Activated CD4-positive, CD25-positive, alpha-beta regulatory T cell (primary cell): Measurements from ENCODE around the gene TAF6.

Source experiments
- DNase-seq, 4 experiments: peaks; one replicate each; lab custom pipeline; 2025; lab: John Stamatoyannopoulos, UW

TAF6 gene

DNA sequence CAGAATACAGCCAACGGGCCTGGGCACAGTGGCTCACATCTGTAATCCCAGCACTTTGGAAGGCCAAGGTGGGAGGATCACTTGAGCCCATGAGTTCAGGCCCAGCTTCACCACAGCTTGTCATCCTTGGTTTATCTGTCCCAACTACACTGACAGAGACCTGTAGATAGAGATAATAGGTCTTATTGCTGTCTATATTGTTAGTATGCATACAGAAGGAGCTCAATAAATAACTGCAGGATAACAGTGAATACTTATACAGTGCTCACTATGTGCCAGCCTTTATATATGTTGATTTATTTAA, 1.5 kb upstream of the TAF6 start:
- no peak for DNase-seq

DNA sequence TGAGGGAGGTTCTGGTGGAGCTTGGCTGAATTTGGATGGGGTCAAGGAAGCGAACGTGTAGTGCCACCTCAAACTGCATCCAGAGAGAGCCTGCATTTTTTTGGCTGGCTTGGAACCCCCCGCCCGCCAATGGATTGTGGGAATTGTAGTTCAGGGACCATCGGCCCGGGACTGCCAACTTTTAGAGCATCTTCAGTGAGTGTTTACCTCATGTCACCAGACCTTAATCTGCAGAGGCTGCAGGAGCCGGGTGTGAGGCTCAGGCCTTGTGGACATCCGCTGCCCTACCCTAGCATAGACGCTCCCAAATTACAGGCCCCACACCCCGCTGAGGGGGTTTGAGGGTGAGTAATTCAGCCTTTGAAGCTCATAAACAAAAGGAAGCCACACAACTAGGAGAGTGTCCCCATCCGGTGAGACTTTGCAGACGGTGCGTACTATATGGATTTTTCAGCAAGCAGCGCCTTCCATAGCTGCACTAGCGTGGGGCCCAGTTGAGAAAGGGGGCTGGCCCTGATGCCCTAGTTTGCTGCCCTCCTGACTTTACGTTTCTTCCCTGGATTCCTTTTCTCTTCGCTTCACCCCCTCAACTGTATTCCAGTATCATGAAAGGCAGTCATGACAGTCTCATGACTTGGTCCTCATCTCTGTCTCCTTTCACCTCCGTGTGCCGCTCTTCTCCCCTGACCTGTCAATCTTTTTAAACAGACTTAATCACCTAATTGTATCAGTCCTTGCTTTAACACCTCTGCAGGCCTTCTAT, 993 bp upstream of the TAF6 start:
- peak; percentile 30 to 50 (median 44) for DNase-seq

DNA sequence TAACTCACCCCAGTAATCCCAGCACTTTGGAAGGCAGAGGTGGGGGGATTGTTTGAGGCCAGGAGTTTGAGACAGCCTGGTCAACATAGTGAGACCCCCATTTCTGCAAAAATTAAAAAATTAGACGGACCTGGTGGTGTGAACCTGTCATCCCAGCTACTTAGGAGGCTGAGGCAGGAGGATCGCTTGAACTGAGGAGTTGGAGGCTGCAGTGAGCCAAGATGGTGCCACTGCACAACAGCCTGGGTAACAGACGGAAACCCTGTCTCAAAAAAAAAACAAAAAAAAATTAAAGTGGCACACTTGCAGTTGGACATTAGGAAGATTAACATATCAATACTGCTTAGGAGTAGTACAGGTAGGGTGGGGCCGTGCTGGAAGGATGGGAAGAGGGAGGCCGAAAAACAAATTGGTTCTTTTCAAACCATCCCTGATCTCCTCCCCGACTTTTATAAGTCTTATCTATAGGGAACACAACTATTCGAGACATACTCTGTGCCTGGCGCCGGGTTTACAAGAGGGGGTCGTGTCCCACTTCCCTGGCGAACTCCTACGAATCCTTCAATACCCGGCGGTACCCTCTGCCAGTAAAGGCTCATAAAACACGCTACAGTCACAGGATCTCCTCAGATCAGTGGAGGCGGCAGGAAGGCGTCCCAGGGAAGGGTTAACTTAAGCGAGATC, 628 bp downstream of the TAF6 start:
- no peak for DNase-seq

DNA sequence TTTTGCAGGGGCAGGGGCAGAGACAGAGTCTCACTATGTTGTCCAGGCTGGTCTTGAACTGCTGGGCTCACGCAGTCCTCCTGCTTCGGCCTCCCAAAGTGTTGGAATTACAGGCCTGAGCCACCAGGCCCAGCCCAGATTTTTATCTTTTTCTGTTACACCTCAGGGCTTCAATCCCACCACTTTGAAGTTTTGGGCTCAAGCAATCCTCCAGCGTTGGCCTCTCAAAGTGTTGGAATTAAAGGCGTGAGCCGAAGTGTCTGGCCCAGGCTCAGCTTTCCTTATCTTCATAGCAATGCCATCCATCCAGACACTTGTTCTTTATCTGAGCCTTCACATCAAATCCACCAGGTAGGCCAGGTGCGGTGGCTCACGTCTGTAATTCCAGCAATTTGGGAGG, 4.1 kb downstream of the TAF6 start:
- no peak for DNase-seq

DNA sequence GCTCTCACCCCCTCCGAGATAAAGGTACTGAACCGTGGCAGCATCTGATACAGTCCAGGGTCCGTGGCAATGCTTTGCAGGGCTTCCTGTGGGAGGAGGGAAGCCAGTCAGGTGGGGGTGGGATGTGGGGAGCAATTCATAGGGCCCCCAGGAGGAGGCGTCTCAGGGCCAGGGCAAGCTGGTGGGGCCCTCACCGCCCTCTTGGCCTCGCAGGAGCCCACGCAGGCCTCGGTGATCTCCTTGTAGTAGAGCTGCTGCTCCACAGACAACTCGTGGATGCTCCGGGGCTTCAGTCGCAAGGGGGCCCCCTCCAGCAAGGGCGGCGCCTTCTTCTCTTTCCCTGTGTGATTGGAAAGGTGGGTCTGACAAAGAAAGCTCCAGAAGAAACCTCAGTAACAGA, 7.2 kb downstream of the TAF6 start:
- no peak for DNase-seq

DNA sequence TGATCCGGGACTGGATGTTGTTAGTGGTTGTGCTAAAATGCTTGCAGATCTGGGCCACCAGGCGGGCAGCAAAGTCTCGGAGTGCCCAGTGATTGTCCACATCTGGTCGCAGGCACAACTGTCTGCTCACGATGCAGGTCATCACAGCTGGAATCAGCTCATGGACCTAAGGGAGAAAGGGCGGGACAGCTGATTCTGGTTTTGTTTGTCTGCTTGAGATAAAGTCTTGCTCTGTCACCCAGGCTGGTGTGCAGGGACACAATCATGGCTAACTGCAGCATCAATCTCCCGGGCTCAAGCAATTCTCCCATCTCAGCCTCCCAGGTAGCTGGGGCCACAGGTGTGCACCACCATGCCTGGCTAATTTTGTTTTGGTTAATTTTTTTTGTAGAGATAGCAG, 8.0 kb downstream of the TAF6 start:
- no peak for DNase-seq

DNA sequence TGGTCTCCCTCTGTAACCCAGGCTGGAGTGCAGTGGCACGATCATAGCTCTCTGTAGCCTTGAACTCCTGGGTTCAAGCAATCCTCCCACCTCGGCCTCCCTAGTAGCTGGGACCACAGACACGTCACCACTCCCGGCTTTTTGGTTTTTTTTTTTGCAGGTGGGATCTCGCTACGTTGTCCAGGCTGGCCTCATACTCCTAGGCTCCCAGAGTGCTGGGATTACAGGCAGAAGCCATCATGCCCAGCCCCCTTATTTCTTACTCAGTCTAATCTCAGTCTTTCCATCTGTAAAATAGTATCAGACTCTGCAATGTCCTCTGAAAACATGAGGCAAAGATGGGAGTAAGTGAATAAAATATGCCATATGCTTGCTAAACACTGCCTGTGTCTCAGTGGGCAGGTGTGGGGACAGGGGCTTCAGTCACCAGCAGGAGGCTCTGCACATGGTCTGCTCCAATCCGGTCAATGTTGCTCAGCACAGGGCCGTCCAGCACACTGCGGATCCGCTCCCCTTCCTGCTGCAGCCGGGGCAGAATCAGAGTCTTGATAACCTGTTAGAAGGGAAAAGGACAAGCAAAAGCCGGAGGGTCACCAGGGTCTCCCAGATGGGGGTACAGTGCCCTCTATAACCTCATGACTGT, 9.5 kb downstream of the TAF6 start:
- DNase-seq: no peak

DNA sequence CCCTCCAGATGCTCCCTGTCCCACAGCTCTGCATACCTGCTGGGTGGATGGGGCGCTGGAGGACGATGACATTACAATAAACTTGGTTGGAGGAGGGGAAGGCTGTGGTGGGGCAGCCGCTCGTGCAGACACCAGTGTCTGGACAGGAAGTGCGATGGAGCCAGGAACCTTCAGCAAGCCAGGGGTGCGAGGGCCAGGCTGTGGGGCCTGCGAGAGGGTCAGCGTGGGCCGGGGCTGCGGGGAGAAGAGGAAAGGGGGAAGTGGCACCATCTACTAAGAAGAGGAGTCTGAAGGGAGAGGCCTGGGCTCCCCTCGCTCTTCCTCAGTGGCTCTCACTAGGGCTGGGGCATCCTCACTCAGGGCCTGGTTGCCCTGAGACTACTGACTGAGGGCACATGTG, 11.3 kb downstream of the TAF6 start:
- no peak for DNase-seq

DNA sequence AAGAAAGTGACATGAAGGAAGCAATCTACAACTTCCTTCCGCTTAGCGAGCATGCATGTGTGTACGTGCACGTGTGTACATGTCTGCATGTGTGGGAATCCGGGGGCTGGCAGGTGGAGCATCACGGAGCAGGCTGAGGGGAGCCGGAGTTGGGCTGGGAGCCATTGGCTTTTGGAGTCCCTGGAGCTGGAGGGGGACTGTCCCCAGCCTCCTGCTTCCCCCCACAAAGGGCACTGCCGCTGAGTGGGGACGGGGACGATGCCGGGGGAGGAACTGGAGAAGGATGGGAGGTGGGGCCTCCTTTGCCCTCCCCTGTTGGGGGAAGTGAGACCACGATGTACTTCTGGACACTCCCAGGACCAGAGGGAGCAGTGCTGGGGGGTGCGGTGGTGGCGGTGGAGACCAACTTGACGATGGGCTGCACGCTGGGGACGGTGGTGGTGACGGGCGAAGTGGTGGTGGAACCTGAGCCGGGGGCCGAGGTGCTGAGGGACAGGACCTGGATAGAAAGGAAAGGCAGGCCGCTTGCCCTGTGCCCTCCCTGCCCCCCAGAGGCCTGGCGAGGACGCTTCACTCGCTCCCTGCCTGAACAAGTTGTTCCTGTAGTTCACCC, 11.9 kb downstream of the TAF6 start:
- no peak for DNase-seq

DNA sequence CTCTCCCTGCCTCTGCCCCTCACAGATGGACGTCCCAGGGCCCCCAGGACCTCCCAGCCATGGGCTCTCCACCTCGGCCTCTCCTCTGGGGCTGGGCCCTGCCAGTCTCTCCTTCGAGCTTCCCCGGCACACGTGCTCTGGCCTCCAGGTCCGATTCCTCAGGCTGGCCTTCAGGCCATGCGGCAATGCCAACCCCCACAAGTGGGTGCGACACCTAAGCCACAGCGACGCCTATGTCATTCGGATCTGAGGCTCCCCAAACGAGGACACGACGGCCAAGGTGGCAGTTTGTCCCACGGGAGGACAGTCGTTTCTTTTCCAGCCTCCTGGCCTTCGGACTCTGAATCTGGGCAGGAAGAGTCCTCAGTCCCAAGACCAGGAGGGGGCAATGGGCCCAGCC, 12.5 kb downstream of the TAF6 start:
- DNase-seq: no peak

DNA sequence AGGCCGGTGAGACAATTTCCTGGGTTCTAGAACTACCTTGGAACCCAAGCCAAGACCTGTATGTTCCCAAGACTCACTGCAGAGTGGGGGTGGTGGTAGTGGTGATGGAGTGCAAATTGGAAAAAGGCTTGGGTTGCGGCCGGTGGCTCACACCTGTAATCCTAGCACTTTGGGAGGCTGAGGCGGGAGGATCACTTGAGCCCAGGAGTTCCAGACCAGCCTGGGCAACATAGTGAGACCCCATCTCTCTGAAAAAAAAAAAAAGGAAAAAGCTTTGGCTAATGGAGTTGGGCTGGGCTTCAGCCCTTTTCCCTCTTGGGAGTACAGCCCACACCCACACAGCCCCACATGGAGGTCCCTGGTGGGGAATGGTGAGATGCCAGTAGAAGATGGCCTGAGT, 13.6 kb downstream of the TAF6 start:
- DNase-seq: no peak

DNA sequence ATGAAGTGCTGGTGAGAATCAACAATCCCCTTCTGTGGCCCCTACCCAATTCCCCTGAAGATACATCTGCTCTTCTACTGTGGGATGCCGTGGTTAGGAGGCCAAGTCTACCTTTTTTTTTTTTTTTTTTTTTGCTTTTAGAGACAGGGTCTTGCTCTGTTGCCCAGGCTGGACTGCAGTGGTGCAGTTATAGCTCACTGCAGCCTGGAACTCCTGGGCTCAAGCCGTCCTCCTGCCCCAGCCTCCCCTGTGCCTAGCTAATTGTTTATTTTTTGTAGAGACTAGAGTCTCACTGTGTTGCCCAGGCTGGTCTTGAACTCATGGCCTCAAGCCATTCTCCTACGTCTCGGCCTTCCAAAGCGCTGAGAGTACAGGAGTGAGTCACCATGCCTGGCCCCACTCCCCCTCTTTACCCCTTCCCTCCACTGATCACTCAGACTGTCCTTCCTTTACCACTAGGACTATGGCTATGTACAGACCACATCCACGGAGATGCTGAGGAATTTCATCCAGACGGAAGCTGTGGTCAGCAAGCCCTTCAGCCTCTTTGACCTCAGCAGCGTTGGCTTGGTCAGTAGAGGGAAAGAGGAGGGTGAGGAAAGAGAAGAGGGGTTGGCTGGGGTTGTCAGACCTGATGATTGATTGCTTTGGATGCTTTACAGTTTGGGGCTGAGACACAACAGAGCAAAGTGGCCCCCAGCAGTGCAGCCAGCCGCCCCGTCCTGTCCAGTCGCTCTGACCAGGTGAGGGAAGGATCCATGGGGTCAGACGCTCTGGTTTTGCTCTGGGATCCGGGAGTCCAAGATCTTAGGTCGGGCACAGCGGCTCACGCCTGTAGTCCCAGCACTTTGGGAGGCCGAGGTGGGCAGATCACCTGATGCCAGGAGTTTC, 16.0 kb downstream of the TAF6 start:
- DNase-seq: no peak

DNA sequence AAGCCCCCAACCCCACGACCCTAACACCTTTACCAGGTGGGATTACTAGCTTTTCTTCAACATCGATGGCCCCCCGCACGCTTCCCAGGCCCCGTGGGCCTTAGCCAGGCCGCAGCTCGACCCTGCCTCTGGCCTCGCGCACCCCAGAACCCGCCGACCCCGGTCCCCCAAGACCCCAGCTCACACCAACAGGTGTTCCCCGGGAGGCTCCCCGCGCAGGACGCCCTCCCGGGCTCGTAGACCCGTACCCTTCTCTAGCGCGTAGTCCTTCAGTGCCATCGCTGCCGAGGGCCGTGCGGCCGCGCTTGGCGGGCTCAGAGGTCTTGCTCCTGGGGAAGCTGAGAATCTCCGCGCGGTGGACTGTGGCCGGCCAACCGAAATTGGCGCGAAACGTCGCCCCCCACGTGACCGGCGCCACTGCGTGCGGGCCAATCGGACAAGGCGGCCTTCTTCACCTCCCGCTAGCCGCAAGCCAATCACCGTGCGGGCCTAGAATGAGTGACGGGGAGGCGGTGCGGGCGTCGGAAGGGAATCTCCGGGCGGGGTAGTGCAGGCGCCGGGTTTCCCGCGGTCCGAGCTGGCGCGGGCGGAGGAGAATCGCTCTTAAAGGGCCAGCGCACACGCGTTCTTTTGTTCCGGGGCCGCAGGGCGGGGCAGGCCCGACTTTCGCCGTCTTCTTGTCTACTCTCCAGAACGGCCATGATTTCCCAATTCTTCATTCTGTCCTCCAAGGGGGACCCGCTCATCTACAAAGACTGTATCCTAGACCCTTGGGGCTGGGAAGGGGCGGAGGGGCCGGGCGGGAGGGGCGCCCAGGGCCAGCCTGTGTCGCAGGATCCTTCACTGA, 17.9 kb downstream of the TAF6 start, which contains the start of the genes AP4M1 and MCM7:
AP4M1 (plus strand) TSS at position 628 of the 847 bp plus-strand sequence; CDS start at position 700, 72 bp downstream.
MCM7 (minus strand) TSS at position 382 of the 847 bp plus-strand sequence; CDS start at position 279, 103 bp downstream.
- DNase-seq: peak; percentile 89 to 92 (median 90)

DNA sequence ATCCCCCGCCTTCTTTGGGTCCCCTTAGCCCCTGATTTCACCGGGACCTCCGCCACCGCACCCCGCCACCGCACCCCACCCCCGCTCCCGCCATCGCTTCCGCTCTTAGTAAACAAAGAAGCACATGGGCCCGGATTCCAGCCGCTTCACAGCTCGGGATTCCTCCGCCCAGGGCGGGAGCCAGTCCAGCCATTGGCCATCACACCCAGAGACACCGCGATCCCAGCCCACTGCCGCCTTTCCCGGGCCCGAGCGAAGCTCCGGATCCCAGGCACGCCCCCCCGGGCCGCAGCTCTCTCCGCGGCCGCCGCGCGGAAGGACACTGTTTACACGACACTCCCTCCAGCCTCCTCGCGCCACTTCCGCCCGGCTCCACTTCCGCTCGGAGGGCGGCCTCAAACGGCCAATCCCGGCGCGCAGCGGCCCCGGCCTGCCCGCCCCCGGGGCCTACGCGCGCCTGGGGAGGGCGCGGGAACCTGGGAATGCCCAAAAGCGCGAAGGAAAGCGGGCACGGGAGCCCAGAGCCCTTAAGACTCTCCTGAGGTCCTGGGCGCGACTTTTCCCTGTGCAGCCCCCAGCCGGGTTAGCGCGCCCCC, 18.6 kb downstream of the TAF6 start:
- peak; percentile 75 to 84 (median 80) for DNase-seq

DNA sequence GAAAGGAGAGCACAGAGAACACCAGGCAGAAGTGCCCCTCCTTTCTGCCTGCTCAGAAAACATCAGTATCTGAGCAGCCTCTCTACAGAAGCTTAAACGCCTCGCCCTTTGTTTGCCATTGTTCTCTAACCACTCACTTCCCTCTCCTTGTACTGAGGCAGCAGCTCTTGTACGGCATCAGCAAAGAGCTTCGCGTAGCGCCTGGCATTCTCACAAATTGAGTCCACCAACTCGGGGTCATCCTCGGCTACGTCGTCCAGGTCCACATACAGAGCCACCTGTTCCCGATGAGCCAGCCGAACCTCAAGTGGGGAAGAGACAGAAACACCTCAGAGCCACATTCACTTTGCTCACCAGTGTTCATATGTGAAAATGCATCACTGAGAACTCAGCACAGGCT, 19.7 kb downstream of the TAF6 start:
- DNase-seq: no peak

DNA sequence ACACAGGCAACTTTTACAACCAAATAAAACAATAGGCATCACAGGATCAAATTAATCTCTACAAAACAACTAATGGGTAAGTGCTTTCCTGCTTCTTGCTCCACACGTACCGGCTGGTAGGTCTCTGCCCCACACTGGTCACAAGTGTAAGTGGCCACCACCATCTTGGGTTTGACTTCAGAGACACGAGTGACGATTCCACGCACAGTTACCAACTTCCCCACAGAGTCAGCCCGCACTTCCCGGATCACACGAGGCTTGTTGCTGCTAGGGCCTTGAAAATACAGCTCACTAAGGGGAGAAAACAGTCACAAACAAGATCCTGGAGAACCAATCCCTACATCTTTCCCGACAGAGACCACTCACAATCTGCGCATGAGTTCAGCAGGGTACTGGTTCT, 20.2 kb downstream of the TAF6 start:
- no peak for DNase-seq

DNA sequence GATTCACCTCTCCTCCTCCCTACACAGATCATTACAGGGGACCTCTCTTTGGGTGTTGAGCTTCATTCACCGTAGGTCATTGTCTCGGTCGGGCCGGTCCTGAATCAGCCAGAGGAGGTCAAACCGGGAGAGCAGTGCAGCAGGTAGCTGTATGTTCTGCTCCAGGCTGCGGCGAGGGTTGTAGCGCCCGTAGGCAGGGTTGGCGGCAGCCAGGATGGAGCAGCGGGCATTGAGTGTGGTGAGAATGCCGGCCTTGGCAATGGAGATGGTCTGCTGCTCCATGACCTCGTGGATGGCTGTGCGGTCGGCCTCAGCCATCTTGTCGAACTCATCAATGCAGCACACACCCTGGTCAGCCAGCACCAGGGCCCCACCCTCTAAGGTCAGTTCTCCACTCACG, 23.5 kb downstream of the TAF6 start:
- no peak for DNase-seq

DNA sequence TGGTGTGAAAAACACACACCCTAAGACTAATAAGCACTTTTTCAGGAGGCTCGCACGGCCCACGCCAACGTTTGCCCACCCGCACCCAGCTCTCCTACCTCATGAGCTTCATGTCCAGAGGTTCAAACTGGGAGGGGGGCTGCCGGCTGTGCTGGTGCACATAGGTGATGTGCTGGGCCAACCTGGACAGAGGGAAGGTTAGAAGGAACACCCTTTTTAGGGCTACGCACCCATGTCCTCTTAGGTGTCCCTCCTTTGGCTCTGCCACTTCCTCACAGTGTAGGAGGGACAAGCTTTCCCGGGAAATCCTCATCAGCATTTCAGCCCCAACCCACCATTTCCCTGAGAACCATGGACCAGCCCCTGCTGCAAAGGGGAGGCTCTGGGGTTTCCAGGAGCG, 23.9 kb downstream of the TAF6 start:
- no peak for DNase-seq

DNA sequence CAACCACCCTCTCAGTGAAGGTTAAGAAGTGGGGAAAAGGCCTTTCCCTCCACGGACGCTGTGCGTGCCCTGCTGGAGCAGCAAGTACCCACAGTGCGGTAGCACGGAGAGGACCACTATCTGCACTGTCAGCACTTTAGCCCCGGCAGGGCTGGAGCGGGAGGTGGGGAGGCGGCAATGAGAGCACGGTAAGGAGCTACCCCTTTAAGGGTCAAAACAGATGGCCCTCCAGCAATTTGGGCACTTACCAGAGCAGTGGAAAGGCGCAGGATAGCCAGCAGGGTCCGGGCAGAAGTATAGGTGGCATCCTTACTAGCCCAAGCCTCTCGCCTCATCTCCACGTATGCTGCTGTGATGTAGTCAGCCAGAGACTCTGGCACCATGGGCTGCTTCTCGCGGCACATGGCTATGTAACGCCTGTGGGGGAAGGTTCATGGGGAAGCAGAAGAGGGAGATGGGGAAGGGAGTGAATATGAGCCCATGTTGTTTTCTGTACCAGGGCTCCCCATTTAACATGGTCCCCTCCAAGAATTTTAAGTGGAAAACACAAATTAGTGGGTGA, 25.2 kb downstream of the TAF6 start:
- no peak for DNase-seq

DNA sequence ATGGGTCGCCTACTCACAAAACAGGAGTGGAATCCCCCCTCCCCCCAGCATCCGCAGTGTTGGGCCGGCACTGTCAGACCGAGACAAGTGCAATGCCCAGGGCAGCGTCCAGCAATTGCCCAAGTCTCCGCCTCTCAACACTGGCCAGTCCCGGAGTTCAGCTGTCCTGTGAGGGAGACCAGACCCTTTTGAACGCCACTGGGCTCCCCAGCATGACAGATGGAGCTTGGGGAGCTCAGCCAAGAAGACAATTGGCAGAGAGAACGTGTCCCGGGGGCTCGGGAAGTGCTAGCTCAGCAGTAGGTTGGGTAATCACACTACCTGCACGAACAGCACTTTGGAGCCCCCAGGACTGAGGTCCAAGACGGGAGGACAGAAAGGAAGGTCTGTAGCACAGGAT, 25.7 kb downstream of the TAF6 start:
- DNase-seq: no peak
